ENCODE measurements around the gene TMPRSS4.

The TMPRSS4 gene

GRCh38 chr11:118080296-118080695, 3.4 kb downstream of the TMPRSS4 start:
- no peak for DNase-seq

GRCh38 chr11:118081241-118081958, 4.5 kb downstream of the TMPRSS4 start:
- no peak for DNase-seq

GRCh38 chr11:118082880-118083552, 6.1 kb downstream of the TMPRSS4 start:
- no peak for DNase-seq

GRCh38 chr11:118084247-118084646, 7.4 kb downstream of the TMPRSS4 start:
- no peak for DNase-seq

GRCh38 chr11:118084656-118085055, 7.8 kb downstream of the TMPRSS4 start:
- DNase-seq, result no peak

GRCh38 chr11:118086913-118087768, 10.3 kb downstream of the TMPRSS4 start, which contains the start of gene SMIM35:
TSS of gene SMIM35 (minus strand) at chr11:118086963. CDS start at chr11:118086757, 206 bp downstream.
- no peak for DNase-seq

GRCh38 chr11:118087931-118088330, 11.1 kb downstream of the TMPRSS4 start:
- DNase-seq, result no peak

- DNase-seq, result no peak
These were observed 11.7 kb downstream of the TMPRSS4 start for GRCh38 chr11:118088531-118088930.

GRCh38 chr11:118090545-118091162, 13.8 kb downstream of the TMPRSS4 start:
- DNase-seq, result no peak

GRCh38 chr11:118091690-118092089, 14.8 kb downstream of the TMPRSS4 start:
- DNase-seq, result no peak

- no peak for DNase-seq
These were observed 16.2 kb downstream of the TMPRSS4 start for GRCh38 chr11:118092907-118093571.

GRCh38 chr11:118095493-118095892, 18.6 kb downstream of the TMPRSS4 start:
- no peak for DNase-seq

GRCh38 chr11:118095967-118096367, 19.1 kb downstream of the TMPRSS4 start:
- no peak for DNase-seq

- DNase-seq, result no peak
These were observed 22.3 kb downstream of the TMPRSS4 start for GRCh38 chr11:118098996-118099837.

GRCh38 chr11:118099838-118100556, 23.1 kb downstream of the TMPRSS4 start:
- no peak for DNase-seq

GRCh38 chr11:118100691-118101232, 23.9 kb downstream of the TMPRSS4 start:
- no peak for DNase-seq

- DNase-seq, result no peak
These were observed 25.9 kb downstream of the TMPRSS4 start for GRCh38 chr11:118102721-118103261.

GRCh38 chr11:118104491-118104890, 27.6 kb downstream of the TMPRSS4 start:
- DNase-seq, result no peak

- DNase-seq, result no peak
These were observed 28.9 kb downstream of the TMPRSS4 start for GRCh38 chr11:118105657-118106305.
